Activated T-cell treated with anti-CD3 and anti-CD28 coated beads, Interleukin-2, amount 50 U/mL, for 72 hours (primary cell): Measurements from ENCODE around the gene LIPT2. TPM values are rescaled to one million over a fixed set of nuclear protein-coding genes. Genes with fewer than 3 reads are reported as not detected.
"Not testable (repeated sequence)": the region's sequence is repeated elsewhere in the genome, so short reads cannot be mapped to it uniquely, and the experiment has no call there.

ENCODE experiments used
- ATAC-seq, 2 donors: fragments of 150-1000 bp; cut with Tn5 transposase; replicated peaks in 1 of 2; 2 replicates each; pipeline ENCODE4 v1.10.0; 2021; ENCODE audit warnings: moderate library complexity in 2 of 2, mild to moderate bottlenecking in 1 of 2
- DNase-seq, 2 donors: peaks; one replicate each; pipeline ENCODE4 v3.0.0; 2021 to 2022; ENCODE audit warnings: mixed read lengths in 1 of 2
- H3K27ac Mint-ChIP-seq: one replicate; pipeline ENCODE4 v1.8.0; 2022; ENCODE audit warnings: mild to moderate bottlenecking, moderate library complexity, mixed read lengths
- H3K27me3 Mint-ChIP-seq: one replicate; pipeline ENCODE4 v1.8.0; 2022; ENCODE audit warnings: low read depth, mixed read lengths
- H3K36me3 Mint-ChIP-seq, 2 donors: one replicate each; pipeline ENCODE4 v1.8.0; 2022; ENCODE audit warnings: mixed read lengths in 2 of 2, mild to moderate bottlenecking in 1 of 2; ENCODE audit not compliant: insufficient read depth in 2 of 2
- H3K4me1 Mint-ChIP-seq: one replicate; pipeline ENCODE4 v1.8.0; 2022; ENCODE audit warnings: low read depth, mixed read lengths
- H3K4me3 Mint-ChIP-seq, 2 donors: one replicate each; pipeline ENCODE4 v1.8.0; 2022; ENCODE audit warnings: mild to moderate bottlenecking in 2 of 2, mixed read lengths in 2 of 2, moderate library complexity in 2 of 2
- H3K9me3 Mint-ChIP-seq, 2 donors: one replicate each; pipeline ENCODE4 v1.8.0; 2022; ENCODE audit warnings: mixed read lengths in 2 of 2
- total RNA-seq, 2 donors: library from RNA; stranded (reverse); gene quantifications; one replicate each; pipeline ENCODE4 v1.2.3, GENCODE V29; 2022

The LIPT2 gene
- 1 to 10 TPM; 4.3 to 5.1 TPM for total RNA-seq

GRCh38 chr11:74492974-74493790 is at the start of gene LIPT2:
Gene LIPT2, minus strand, starts transcription at chr11:74493724. Its CDS starts 21 bp downstream, at chr11:74493703.
- H3K9me3 Mint-ChIP-seq: no peaks in the 10 kb centered on the region
- peak; percentile 97 to 98 for ATAC-seq
- no peaks in the 10 kb centered on the region for H3K36me3 Mint-ChIP-seq

DNA sequence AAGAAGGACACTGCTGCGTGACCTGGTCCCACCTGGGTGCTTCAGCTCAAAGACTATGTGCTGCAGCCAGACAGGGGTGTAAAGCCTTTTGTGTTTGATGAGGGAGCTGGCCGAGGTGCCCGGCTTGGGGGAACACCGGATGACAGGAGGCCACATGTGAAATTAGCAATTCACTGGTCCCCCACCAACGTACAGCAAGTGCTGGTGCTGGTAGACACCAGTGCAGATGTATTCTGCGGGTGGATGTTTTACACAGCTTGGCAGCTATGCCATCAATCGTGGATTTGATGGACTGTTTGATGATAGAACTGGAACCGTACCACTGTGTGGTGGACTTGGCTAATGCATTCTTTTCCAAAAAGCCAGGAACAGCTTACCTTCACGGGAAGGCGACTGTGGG is 47.9 kb upstream of the LIPT2 start:
- ATAC-seq (no peak), DNase-seq (no peak)
- peaks cover 4 to 7% of the 10 kb centered on the region in 2 donors for H3K9me3 Mint-ChIP-seq
- no peak overlapping the region for H3K27ac Mint-ChIP-seq
- H3K4me3 Mint-ChIP-seq: no peak overlapping the region
- H3K27me3 Mint-ChIP-seq: no peaks in the 10 kb centered on the region
- H3K36me3 Mint-ChIP-seq: peaks cover 8 to 9% of the 10 kb centered on the region in 2 donors
- H3K4me1 Mint-ChIP-seq: no peaks in the 10 kb centered on the region

More at GRCh38 chr11:74492974-74493790, at the start of gene LIPT2:
- Mint-ChIP-seq H3K27ac (peak within 1 kb of the TSS; percentile 66), H3K4me1 (peaks cover 22% of the 10 kb centered on the region), H3K27me3 (no peaks in the 10 kb centered on the region), H3K4me3 (peak within 1 kb of the TSS; percentile 86 to 95)
- peak; percentile 98 to 99 for DNase-seq

DNA sequence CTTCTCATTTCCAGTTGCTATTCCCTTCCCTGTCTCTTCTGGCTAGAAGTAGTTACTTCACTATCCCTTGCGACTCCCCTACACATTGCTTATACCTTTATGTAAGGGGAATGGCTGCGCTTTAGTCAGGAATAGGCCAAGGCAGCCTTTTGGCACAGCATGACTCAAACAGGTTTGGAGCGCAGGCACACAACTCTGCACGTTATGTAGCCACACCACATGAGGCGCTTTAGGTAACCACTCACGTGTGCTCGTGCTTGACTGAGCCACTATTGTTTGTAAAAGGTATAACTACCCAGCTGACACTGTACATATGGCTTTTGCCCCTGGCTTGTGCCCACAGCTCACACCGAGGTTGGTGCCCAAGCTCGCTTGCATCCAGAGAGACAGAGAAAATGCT is 46.7 kb upstream of the LIPT2 start:
- Mint-ChIP-seq H3K9me3 (peaks cover 4 to 7% of the 10 kb centered on the region in 2 donors), H3K36me3 (peaks cover 8 to 9% of the 10 kb centered on the region in 2 donors), H3K4me3 (no peak overlapping the region), H3K4me1 (no peaks in the 10 kb centered on the region), H3K27ac (no peak overlapping the region), H3K27me3 (no peaks in the 10 kb centered on the region)
- no peak for ATAC-seq
- no peak for DNase-seq

- no peak overlapping the region for H3K27ac Mint-ChIP-seq
- H3K36me3 Mint-ChIP-seq: peaks cover 5% of the 10 kb centered on the region in 2 donors
- no peak for ATAC-seq
- H3K9me3 Mint-ChIP-seq: peaks cover 4 to 7% of the 10 kb centered on the region in 2 donors
- no peak overlapping the region for H3K4me3 Mint-ChIP-seq
- no peaks in the 10 kb centered on the region for H3K4me1 Mint-ChIP-seq
- no peak for DNase-seq
- H3K27me3 Mint-ChIP-seq: no peaks in the 10 kb centered on the region
Measured at GRCh38 chr11:74538680-74539079, 45.2 kb upstream of the LIPT2 start.

DNA sequence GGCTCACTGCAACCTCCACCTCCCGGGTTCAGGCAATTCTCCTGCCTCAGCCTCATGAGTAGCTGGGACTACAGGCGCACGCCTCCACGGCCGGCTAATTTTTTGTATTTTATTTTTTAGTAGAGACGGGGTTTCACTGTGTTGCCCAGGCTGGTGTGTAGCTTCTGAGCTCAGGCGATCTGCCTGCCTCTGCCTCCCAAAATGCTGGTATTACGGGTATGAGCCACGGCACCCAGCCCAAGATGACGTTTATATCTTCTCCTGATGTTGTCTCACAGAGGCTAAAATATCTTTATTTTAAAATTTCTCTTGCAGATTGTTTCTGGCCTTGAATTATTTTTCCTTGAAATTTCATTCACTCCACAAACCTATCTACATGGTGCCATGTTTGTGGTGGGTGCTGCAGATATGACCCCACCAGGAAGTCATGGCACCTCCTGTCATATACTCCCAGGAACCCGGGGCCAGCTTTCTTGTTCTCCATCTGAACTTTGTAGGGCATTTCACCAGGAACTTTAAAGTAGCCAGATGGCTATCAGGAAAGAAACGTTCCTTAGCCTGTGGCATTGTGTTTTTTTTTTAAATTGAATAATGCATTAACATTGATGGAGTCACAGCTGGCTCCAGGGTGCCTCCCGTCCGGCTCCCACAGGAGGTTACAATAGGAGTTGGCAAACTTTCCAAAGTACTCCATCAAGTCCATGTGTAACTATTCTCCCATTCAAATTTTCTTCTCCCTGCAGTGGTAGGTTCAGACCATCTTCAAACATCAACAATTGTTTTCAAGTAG is 42.0 kb upstream of the LIPT2 start:
- Mint-ChIP-seq H3K27ac (no peak overlapping the region), H3K9me3 (peaks cover 2 to 7% of the 10 kb centered on the region in 2 donors), H3K27me3 (no peaks in the 10 kb centered on the region), H3K4me1 (no peaks in the 10 kb centered on the region), H3K36me3 (peaks cover 5% of the 10 kb centered on the region in 2 donors), H3K4me3 (no peak overlapping the region)
- ATAC-seq (no peak), DNase-seq (no peak)

GRCh38 chr11:74534946-74535275 is 41.4 kb upstream of the LIPT2 start:
- not testable (repeated sequence) for ATAC-seq

DNA sequence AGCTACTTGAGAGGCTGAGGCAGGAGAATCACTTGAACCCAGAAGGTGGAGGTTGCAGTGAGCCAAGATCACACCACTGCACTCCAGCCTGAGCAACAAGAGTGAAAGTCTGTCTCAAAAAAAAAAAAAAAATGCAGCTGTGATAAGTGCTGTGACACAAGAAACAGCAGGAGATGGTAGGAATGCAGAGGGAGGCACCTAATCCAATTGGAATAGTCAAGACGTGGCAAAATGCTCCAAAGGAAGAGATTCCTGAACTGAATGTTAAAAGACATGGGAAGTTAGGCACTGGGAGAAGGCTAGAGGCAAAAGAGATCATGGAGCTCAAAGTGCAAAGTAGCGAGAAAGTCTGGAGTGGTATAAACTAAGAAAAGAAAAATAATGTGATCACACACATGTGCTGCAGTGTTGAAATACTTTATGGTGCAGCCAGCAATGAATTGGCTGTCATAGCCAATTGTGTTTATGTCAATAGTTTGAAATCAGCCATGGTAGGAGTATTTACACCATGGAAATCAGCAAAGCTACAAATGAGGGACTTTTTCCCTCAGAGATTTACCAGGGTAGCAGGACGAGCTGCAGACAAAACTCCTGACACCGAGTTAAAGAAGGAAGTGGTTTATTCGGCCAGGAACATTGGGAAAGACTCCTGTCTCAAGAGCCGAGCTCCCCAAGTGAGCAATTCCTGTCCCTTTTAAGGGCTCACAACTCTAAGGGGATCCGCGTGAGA is 40.9 kb upstream of the LIPT2 start:
- DNase-seq (no peak), ATAC-seq (no peak)
- Mint-ChIP-seq H3K4me3 (no peak overlapping the region), H3K9me3 (peaks cover 2 to 7% of the 10 kb centered on the region in 2 donors), H3K27ac (no peak overlapping the region), H3K27me3 (no peaks in the 10 kb centered on the region), H3K36me3 (peaks cover 5% of the 10 kb centered on the region in 2 donors), H3K4me1 (no peaks in the 10 kb centered on the region)

More at GRCh38 chr11:74534946-74535275, 41.4 kb upstream of the LIPT2 start:
- not testable (repeated sequence) for H3K27ac Mint-ChIP-seq, H3K4me1 Mint-ChIP-seq, H3K4me3 Mint-ChIP-seq, H3K9me3 Mint-ChIP-seq, DNase-seq, H3K27me3 Mint-ChIP-seq, H3K36me3 Mint-ChIP-seq

- DNase-seq: no peak
- H3K27ac Mint-ChIP-seq: no peak overlapping the region
- no peak overlapping the region for H3K4me3 Mint-ChIP-seq
- ATAC-seq: no peak
- peaks cover 2 to 7% of the 10 kb centered on the region in 2 donors for H3K9me3 Mint-ChIP-seq
- H3K36me3 Mint-ChIP-seq: peaks cover 5% of the 10 kb centered on the region in 2 donors
- H3K27me3 Mint-ChIP-seq: no peaks in the 10 kb centered on the region
- H3K4me1 Mint-ChIP-seq: no peaks in the 10 kb centered on the region
Measured at GRCh38 chr11:74533421-74533820, 39.9 kb upstream of the LIPT2 start.

DNA sequence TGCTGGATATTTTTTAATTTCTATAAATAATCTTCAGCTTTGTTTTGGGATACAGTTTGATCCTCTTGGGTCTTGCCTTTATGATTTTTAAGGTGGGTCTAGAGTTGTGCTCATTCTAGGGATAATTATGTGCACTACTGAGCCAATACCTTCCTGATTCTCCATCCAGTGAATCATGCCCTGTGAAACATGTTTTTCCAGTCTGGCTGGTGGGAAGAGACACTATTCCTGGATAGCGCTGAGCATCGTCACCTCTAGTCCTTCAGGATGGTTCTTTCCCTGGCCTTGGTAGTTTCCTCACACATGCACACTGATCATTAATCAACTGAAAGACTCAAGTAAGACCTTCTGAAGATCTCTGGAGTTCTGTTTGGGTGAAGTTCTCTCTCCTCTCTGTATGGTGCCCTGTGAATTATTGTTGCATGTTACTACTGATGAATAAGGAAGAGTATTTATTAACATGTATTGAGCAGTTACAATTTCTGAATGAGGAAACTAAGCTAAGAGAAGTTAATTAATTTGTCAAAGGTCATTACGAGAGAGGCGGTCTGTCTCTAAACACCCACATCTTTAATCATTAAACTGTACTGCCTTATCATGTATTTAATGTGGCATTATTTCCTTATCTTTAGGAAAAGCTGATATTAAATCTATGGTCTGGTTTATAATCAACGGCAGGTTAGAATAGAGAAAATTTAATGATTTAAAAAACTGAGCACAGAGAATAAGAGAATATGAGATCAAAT is 39.1 kb upstream of the LIPT2 start:
- H3K36me3 Mint-ChIP-seq: peaks cover 2% of the 10 kb centered on the region in 2 donors
- no peak overlapping the region for H3K4me3 Mint-ChIP-seq
- no peak overlapping the region for H3K27ac Mint-ChIP-seq
- H3K4me1 Mint-ChIP-seq: no peaks in the 10 kb centered on the region
- DNase-seq: no peak
- H3K27me3 Mint-ChIP-seq: no peaks in the 10 kb centered on the region
- ATAC-seq: no peak
- peaks cover 2% of the 10 kb centered on the region in 2 donors for H3K9me3 Mint-ChIP-seq

- Mint-ChIP-seq H3K4me3 (no peak overlapping the region), H3K36me3 (no peaks in the 10 kb centered on the region), H3K27ac (no peak overlapping the region), H3K9me3 (no peaks in the 10 kb centered on the region), H3K4me1 (no peaks in the 10 kb centered on the region), H3K27me3 (peaks cover 23% of the 10 kb centered on the region)
- DNase-seq (no peak), ATAC-seq (no peak)
Measured at GRCh38 chr11:74524978-74525377, 31.5 kb upstream of the LIPT2 start.

GRCh38 chr11:74524501-74524900 is 31.0 kb upstream of the LIPT2 start:
- ATAC-seq (no peak), DNase-seq (no peak)
- H3K27me3 Mint-ChIP-seq: peaks cover 24% of the 10 kb centered on the region
- no peaks in the 10 kb centered on the region for H3K9me3 Mint-ChIP-seq
- no peaks in the 10 kb centered on the region for H3K36me3 Mint-ChIP-seq
- H3K4me1 Mint-ChIP-seq: no peaks in the 10 kb centered on the region
- no peak overlapping the region for H3K27ac Mint-ChIP-seq
- no peak overlapping the region for H3K4me3 Mint-ChIP-seq

DNA sequence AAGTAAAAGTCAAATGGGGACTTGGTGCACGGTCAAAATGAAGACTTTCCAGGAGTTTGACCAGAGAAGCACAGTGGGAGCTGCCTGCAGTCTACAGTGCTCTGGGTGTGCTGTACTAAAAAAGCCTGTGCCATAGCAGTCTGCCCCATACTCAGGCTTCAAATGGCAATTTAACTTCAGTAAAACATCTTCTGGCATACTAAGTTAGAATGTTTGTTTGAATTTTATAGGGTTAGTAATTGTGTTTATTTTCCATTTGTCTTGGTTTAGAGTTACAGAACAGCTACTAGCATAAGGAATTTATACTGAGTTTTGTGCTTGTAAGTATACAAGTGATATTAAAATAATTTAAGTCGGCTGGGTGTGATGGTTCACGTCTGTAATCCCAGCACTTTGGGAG is 29.3 kb upstream of the LIPT2 start:
- Mint-ChIP-seq H3K4me3 (no peak overlapping the region), H3K36me3 (no peaks in the 10 kb centered on the region), H3K27ac (no peak overlapping the region), H3K9me3 (peaks cover 0 to under 1% of the 10 kb centered on the region in 2 donors), H3K27me3 (peaks cover 24% of the 10 kb centered on the region), H3K4me1 (no peaks in the 10 kb centered on the region)
- DNase-seq (no peak), ATAC-seq (no peak)
